Stimulated activated naive CD4-positive, alpha-beta T cell treated with Interleukin-2 at 50 U/mL for 16 hours (primary cell): Measurements from ENCODE around the gene SNX30.

Source experiments
- DNase-seq: peaks from one replicate; lab custom pipeline; 2025; lab: John Stamatoyannopoulos, UW

Gene SNX30

GRCh38 chr9:112886351-112886750, 135.8 kb downstream of the SNX30 start:
- no peak for DNase-seq

DNA sequence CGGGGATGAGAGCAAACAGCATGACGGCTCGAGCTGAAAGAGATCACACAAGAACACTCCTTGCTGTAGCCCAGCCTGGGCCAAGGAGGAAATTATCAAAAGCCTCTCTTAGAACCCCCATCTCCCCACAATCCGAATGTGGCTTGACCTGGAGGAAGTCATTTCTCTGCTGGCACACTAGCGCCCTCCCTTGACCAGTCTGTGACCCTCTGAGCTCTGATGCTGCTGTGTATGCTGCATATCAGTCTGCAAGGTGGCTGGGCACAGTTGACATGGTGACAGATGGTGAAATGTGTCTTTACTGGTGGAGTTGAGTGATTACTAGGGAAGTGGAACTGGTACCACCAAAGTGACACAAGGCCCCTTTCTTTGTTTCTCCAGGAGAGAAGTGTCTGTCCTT, 136.8 kb downstream of the SNX30 start:
- no peak for DNase-seq

GRCh38 chr9:112890106-112891081, 139.8 kb downstream of the SNX30 start, which contains the start of gene SLC46A2:
Gene SLC46A2, minus strand, starts transcription at chr9:112890876. Its CDS starts 195 bp downstream, at chr9:112890681.
- no peak for DNase-seq

DNA sequence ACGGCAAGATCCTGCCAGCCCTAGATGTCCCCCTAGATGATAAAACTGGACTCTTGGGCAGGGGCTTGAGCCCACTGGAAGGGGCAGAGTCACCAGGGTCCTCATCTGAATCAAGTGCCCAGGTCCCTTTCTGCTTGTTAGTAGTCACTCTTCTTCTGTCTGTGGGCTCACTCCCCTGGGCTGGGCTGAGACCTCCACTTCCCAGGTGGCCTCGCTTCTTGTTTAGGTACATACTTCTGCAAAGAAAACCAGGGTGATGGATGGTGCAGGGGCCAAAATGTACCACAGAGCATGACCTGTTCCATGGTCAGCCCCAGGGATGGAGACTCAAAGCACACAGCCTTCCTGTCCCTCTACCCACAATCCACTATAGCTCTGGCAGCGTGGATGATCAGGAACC, 141.0 kb downstream of the SNX30 start:
- no peak for DNase-seq

DNA sequence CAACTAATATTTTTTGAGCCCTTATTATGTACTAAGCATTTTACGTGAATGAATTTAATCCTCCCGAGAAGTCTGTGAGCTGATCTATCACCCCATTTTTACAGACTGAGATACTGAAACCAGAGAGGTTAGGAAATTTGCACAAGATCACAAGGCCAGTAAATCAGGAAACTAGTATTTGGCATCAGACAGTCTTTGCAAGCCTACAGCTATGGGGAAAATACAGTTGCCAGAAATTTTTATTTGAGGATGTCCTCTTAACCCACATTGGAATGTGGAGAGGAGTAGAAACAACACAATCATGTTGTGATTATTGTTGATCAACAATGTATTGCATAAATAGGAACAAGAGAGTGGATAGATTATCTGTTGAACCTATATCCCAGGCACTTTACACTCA, 142.4 kb downstream of the SNX30 start:
- DNase-seq: no peak

DNA sequence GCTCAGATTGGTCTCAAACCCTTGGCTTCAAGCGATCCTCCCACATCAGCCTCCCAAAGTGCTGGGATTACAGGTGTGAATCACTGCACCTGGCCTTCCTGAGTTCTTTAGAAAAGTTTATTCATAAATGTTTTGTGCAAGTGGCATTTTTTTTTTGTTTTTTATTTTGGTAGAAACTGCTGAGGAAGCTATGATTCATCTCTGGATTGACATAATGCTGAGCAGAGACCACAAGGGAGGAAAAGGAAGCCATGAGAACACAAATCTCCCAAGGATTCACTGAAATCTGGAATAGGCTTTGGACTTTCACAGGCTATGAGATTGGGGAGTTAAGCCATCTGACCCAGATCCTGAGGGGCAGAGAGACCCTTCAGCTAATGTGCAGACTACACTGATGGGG, 143.5 kb downstream of the SNX30 start:
- no peak for DNase-seq

DNA sequence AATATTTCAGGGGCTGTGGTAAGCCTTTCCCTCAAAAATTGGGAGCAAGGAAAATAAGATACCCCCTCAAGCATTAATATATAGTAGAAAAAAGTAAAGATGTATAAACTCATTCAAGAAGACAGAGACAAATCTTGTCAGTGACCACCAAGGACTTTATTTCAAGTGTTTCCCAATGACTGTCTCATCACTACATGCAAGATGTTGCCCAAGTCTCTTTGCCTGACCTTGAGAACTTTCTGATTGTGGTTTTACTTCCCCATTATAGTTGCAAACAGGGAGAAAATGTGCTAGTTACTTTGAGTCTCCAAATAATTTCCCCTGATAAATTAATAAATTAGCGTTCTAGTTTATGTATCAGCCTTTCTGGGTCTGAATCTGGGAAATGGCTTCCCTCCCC, 144.1 kb downstream of the SNX30 start:
- no peak for DNase-seq

DNA sequence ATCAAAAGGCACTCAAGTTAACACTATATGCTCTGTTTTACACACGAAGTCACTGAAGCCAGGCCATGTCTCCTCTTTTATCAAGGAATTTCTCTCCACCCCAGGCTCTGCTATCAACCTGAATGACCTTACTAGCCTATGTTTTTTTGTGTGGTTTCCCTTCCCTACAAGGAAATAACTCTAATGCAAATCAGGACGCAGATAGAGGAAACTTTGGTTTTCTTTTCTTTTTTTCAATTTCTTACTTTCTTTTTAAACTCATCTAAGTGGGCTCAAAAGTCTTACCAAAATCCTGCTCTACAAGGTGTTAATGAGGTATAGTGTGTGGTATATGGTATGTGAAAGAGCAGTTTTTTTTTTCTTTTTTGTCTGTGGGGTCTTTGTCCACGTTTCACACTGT, 145.6 kb downstream of the SNX30 start:
- no peak for DNase-seq

DNA sequence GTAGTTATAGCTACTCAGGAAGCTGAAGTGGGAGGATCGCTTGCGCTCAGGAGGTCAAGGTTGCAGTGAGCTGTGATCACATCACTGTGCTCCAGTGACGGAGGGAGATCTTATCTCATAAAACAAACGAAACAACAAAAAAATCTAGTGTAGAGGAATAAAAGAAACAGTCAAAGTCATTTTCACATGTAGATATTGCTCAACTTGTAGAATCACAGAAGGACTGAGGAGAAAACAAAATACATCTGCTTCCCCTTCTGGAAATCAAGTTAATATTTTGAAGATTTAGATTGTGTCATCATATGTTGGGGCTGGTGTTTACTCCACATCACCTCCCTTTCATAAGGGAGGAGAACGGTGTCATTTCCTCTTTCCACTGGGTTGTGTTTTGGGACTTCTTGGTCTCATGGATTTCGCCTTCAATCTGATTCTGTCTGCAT, 148.3 kb downstream of the SNX30 start:
- DNase-seq: no peak

DNA sequence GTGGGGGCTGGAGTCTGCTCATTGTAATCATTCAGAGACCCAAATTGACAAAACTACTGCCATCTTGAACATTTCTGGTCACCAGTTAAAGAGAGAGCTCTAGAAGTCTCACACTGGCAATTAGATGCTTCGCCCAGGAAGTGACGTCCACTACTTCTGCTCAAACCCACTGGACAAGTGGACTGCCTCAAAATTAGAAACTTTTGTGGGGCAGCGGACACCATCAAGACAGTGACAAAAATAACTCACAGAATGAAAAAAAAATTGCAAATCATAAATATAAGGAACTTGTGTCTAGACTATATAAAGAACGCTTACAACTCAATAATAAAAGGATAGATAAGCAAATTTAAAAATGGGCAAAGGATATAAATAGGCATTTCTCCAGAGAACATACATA, 149.9 kb downstream of the SNX30 start:
- DNase-seq: no peak

GRCh38 chr9:112900901-112901300, 150.3 kb downstream of the SNX30 start:
- DNase-seq: no peak

- no peak for DNase-seq
These were observed 154.5 kb downstream of the SNX30 start for GRCh38 chr9:112905084-112905483.

- no peak for DNase-seq
These were observed 161.2 kb downstream of the SNX30 start for GRCh38 chr9:112911736-112912135.

DNA sequence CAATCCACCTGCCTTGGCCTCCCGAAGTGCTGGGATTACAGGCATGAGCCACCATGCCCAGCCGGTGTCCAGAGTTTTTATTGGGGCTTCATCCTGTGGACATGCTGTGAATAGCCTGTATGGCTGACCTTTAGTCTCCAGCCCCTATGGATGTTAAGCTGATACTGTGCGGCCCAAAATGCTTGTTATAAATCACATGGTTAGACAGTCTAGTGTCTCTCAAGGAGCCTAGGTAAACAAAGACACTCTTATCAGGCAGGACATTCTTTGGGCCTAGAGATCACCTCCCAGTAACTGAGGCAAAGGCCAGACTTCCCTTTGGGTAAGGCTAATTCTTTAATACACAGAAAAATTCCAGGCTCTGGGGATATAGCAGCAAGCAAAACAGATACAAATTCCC, 162.1 kb downstream of the SNX30 start:
- no peak for DNase-seq

GRCh38 chr9:112913326-112913725, 162.8 kb downstream of the SNX30 start:
- no peak for DNase-seq

- no peak for DNase-seq
These were observed 164.0 kb downstream of the SNX30 start for GRCh38 chr9:112914524-112914923.

DNA sequence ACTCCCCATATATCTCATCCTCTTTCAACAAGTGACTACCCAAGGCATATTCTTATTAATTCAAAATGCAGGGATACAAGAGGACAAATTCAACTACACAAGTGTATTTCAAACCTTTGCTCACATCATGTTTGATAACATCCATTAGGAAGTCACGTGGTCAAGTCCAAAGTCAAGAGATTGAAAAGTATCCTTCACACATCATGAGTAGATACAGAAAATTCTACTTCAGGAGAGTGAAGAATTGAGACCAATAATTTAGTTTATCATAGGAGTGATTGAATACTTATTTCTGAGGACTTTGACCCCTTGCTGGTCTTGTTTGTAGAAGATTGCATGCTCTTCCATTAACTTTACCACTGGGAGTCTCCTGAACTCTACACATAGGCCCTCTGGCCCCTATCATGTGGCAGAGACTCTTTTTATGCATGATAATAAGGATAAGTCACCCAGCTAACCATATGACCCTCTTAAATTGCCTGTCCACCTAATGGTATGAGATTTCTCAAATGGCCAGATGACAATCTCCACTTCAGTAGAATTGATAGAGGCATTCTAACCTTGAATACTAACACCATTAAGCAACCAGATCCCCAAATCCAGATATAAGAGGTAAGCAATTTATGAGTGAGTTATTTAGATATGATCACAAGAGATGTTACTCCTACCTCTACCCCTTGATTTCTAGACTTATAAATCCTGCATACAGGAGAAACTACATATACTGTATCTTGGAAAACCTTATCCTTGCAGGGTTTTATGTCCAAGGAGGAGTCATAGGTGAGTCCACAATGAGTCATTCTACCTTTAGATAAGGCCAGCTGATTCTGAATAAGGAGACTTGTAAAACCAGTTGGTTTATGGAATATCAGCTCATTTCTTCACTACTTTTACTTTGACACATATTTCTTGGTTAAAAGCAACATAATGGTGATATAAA, 166.8 kb downstream of the SNX30 start:
- DNase-seq: no peak

DNA sequence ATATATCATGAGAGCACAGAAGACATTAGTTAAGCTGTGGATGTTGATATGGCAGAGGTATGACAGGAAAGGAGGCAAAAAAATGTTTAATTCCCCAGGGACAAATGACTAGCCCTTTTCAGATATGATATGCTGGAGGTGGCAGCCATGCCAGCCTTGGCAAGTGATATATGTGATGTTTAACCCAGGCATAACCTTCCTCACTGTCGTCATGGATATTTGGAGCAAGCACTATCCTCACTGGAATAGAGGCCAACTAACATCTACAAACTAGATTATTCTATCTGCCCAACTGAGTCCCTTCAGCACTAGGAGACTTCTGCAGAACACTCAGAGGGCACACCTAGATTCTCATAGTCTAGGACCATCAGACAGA, 167.4 kb downstream of the SNX30 start:
- no peak for DNase-seq

- no peak for DNase-seq
These were observed 171.0 kb downstream of the SNX30 start for GRCh38 chr9:112921549-112921948.
